Middle frontal gyrus (tissue), 1 donor: Measurements from ENCODE around the gene KRT1.

Source experiments
- DNase-seq: peaks from one replicate; pipeline ENCODE4 v3.0.0-alpha.2; 2015; ENCODE audit warnings: low spot score; ENCODE audit errors: extremely low spot score

The KRT1 gene

GRCh38 chr12:52661668-52662067 is 18.5 kb downstream of the KRT1 start:
- DNase-seq, result no peak

- no peak for DNase-seq
These were observed 19.2 kb downstream of the KRT1 start for GRCh38 chr12:52660934-52661499.

- DNase-seq, result no peak
These were observed 20.3 kb downstream of the KRT1 start for GRCh38 chr12:52659951-52660350.

GRCh38 chr12:52659395-52659794 is 20.8 kb downstream of the KRT1 start:
- no peak for DNase-seq

- DNase-seq, result no peak
These were observed 22.0 kb downstream of the KRT1 start for GRCh38 chr12:52658196-52658595.

GRCh38 chr12:52657250-52657902 is 22.8 kb downstream of the KRT1 start:
- no peak for DNase-seq

GRCh38 chr12:52656616-52657015 is 23.6 kb downstream of the KRT1 start:
- no peak for DNase-seq

- no peak for DNase-seq
These were observed 24.5 kb downstream of the KRT1 start for GRCh38 chr12:52655720-52656124.

GRCh38 chr12:52655251-52655650 is 25.0 kb downstream of the KRT1 start:
- no peak for DNase-seq

GRCh38 chr12:52651726-52652261 is 28.4 kb downstream of the KRT1 start, which contains the start of gene KRT2:
TSS of gene KRT2 (minus strand) at chr12:52652211. CDS start at chr12:52652142, 69 bp downstream.
- no peak for DNase-seq

- no peak for DNase-seq
These were observed 29.6 kb downstream of the KRT1 start for GRCh38 chr12:52650520-52651081.

GRCh38 chr12:52649066-52649465 is 31.1 kb downstream of the KRT1 start:
- no peak for DNase-seq

- no peak for DNase-seq
These were observed 32.1 kb downstream of the KRT1 start for GRCh38 chr12:52648012-52648550.

- no peak for DNase-seq
These were observed 32.6 kb downstream of the KRT1 start for GRCh38 chr12:52647601-52648000.

GRCh38 chr12:52646613-52647012 is 33.6 kb downstream of the KRT1 start:
- no peak for DNase-seq

GRCh38 chr12:52645982-52646381 is 34.2 kb downstream of the KRT1 start:
- DNase-seq, result no peak

GRCh38 chr12:52645120-52645761 is 35.0 kb downstream of the KRT1 start:
- no peak for DNase-seq

GRCh38 chr12:52644078-52644415 is 36.2 kb downstream of the KRT1 start:
- DNase-seq, result no peak

GRCh38 chr12:52643233-52644077 is 36.8 kb downstream of the KRT1 start:
- no peak for DNase-seq

- no peak for DNase-seq
These were observed 38.7 kb downstream of the KRT1 start for GRCh38 chr12:52641468-52641867.

- DNase-seq, result no peak
These were observed 42.9 kb downstream of the KRT1 start for GRCh38 chr12:52637299-52637698.
